ENCODE data around the gene GDF2.

Gene GDF2

DNA sequence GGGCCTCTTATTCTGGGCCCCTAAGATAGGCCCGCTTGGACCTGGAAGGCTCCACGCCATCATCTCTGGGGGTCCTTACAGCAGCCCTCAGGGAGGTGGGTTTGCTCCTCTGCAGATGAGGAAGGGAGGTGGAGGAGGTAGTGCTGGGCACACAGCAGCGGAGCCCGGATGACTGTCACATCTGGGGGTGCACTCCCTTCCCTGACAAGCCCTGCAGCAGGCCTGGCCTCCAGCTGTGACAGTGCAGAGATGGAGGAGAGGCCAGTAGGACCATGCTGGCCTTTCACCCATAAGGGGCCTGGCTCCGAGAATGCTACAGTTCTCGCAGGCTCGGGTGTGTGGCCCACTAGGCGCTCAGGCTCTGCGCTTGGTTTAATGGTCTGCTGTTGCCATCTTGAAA is 9.2 kb downstream of the GDF2 start:
- H3K36me3 ChIP-seq (ENCODE audit: control insufficient read depth, insufficient read depth, low read length): no peaks in the 10 kb centered on the region
- no peaks in the 10 kb centered on the region for H3K27me3 ChIP-seq (replicated peaks; ENCODE audit: control insufficient read depth, insufficient read depth, low read length, poor library complexity, severe bottlenecking)
- H3K4me1 ChIP-seq (ENCODE audit: control insufficient read depth, insufficient read depth, low read length, poor library complexity, severe bottlenecking): no peaks in the 10 kb centered on the region
- no peak overlapping the region for H3K4me3 ChIP-seq (ENCODE audit: insufficient read depth, low read depth, low read length, poor library complexity, severe bottlenecking)
- no peak for DNase-seq
- no peaks in the 10 kb centered on the region for H3K9me3 ChIP-seq (ENCODE audit: control insufficient read depth, low read length)
- H3K27ac ChIP-seq (ENCODE audit: insufficient read depth, low read length, poor library complexity, severe bottlenecking): no peak overlapping the region

DNA sequence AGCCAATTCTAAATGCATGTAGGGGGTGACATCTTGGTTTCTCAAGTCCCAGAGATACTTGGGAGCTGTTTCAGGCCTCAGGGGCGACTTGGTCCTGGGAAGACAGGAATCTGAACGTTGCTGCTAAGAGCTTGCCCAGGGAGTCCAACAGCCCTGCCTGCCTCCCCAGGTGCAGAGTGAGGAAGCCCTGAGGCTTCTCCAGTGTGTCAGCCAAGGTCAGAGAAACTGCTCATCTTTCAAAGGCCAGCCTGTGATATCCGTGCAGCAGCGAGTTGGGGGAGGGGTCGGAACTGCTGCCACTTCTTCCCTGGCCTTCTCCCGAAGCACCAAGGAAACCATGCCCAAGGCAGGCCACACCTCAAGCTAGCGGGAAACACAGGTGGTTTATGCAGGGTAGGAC is 9.7 kb downstream of the GDF2 start:
- H3K9me3 ChIP-seq (ENCODE audit: control insufficient read depth, low read length): no peaks in the 10 kb centered on the region
- no peaks in the 10 kb centered on the region for H3K4me1 ChIP-seq (ENCODE audit: control insufficient read depth, insufficient read depth, low read length, poor library complexity, severe bottlenecking)
- no peak overlapping the region for H3K4me3 ChIP-seq (ENCODE audit: insufficient read depth, low read depth, low read length, poor library complexity, severe bottlenecking)
- no peak for DNase-seq
- no peaks in the 10 kb centered on the region for H3K27me3 ChIP-seq (replicated peaks; ENCODE audit: control insufficient read depth, insufficient read depth, low read length, poor library complexity, severe bottlenecking)
- no peaks in the 10 kb centered on the region for H3K36me3 ChIP-seq (ENCODE audit: control insufficient read depth, insufficient read depth, low read length)
- no peak overlapping the region for H3K27ac ChIP-seq (ENCODE audit: insufficient read depth, low read length, poor library complexity, severe bottlenecking)

DNA sequence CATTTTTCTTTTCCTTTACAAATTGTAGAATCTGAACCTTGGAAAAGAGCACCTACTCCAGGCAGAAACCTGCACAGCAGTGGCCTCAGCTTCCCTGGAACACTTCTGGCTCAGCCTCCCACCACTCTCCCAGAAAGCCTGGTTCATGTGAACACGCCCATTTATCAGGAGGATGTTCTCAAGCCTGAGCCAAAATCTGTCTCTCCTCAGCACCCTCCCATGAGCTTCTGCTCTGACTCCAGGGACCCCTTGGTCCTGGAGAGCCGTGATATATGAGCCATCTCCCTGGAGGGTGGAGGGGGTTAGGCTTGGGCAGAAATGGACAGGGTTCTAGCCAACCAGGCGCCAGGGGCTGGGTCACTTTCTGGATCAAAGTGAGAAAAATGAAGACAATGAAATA is 10.1 kb downstream of the GDF2 start:
- Histone ChIP-seq H3K4me1 (ENCODE audit: control insufficient read depth, insufficient read depth, low read length, poor library complexity, severe bottlenecking) (no peaks in the 10 kb centered on the region), H3K27me3 (replicated peaks; ENCODE audit: control insufficient read depth, insufficient read depth, low read length, poor library complexity, severe bottlenecking) (no peaks in the 10 kb centered on the region), H3K4me3 (ENCODE audit: insufficient read depth, low read depth, low read length, poor library complexity, severe bottlenecking) (no peak overlapping the region), H3K36me3 (ENCODE audit: control insufficient read depth, insufficient read depth, low read length) (no peaks in the 10 kb centered on the region), H3K27ac (ENCODE audit: insufficient read depth, low read length, poor library complexity, severe bottlenecking) (no peak overlapping the region), H3K9me3 (ENCODE audit: control insufficient read depth, low read length) (no peaks in the 10 kb centered on the region)
- no peak for DNase-seq

DNA sequence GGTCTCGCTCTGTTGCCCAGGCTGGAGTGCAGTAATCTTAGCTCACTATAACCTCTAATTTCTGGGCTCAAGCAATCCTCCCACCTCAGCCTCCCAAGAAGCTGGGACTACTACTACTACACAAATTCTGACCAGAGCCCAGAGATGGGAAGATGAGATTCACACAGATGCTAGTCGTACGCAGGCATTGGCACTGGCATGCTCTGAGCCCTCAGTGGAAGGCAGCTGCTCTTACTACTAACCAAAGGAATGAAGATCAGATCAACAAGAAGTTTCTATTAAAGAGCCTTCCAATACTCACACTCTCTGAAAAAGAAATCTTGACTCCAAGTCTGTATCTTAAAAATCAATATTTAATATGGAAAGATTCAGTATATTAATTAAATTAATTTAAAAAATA is 10.7 kb downstream of the GDF2 start:
- Histone ChIP-seq H3K36me3 (ENCODE audit: control insufficient read depth, insufficient read depth, low read length) (no peaks in the 10 kb centered on the region), H3K27ac (ENCODE audit: insufficient read depth, low read length, poor library complexity, severe bottlenecking) (no peak overlapping the region), H3K4me1 (ENCODE audit: control insufficient read depth, insufficient read depth, low read length, poor library complexity, severe bottlenecking) (no peaks in the 10 kb centered on the region), H3K4me3 (ENCODE audit: insufficient read depth, low read depth, low read length, poor library complexity, severe bottlenecking) (no peak overlapping the region), H3K9me3 (ENCODE audit: control insufficient read depth, low read length) (no peaks in the 10 kb centered on the region), H3K27me3 (replicated peaks; ENCODE audit: control insufficient read depth, insufficient read depth, low read length, poor library complexity, severe bottlenecking) (no peaks in the 10 kb centered on the region)
- no peak for DNase-seq

DNA sequence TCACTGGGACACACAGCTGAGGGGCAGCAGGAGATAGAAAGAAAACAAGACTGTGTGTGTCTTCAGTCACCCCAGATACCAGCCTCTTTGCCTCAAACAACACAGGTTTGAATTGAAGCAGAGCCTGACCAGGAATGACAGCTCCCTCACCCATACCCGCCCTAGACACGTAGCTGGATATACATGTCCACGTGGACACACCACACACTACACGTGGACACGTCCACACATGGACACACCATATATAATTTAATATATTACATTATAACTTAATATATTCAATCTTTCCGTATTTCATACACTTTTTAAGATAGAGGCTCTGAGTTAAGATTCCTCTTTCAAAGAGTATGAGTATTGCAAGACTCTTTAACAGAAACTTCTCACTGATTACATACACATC is 11.3 kb downstream of the GDF2 start:
- Histone ChIP-seq H3K27me3 (replicated peaks; ENCODE audit: control insufficient read depth, insufficient read depth, low read length, poor library complexity, severe bottlenecking) (no peaks in the 10 kb centered on the region), H3K4me1 (ENCODE audit: control insufficient read depth, insufficient read depth, low read length, poor library complexity, severe bottlenecking) (no peaks in the 10 kb centered on the region), H3K36me3 (ENCODE audit: control insufficient read depth, insufficient read depth, low read length) (no peaks in the 10 kb centered on the region), H3K9me3 (ENCODE audit: control insufficient read depth, low read length) (no peaks in the 10 kb centered on the region), H3K4me3 (ENCODE audit: insufficient read depth, low read depth, low read length, poor library complexity, severe bottlenecking) (no peak overlapping the region), H3K27ac (ENCODE audit: insufficient read depth, low read length, poor library complexity, severe bottlenecking) (no peak overlapping the region)
- DNase-seq: no peak

DNA sequence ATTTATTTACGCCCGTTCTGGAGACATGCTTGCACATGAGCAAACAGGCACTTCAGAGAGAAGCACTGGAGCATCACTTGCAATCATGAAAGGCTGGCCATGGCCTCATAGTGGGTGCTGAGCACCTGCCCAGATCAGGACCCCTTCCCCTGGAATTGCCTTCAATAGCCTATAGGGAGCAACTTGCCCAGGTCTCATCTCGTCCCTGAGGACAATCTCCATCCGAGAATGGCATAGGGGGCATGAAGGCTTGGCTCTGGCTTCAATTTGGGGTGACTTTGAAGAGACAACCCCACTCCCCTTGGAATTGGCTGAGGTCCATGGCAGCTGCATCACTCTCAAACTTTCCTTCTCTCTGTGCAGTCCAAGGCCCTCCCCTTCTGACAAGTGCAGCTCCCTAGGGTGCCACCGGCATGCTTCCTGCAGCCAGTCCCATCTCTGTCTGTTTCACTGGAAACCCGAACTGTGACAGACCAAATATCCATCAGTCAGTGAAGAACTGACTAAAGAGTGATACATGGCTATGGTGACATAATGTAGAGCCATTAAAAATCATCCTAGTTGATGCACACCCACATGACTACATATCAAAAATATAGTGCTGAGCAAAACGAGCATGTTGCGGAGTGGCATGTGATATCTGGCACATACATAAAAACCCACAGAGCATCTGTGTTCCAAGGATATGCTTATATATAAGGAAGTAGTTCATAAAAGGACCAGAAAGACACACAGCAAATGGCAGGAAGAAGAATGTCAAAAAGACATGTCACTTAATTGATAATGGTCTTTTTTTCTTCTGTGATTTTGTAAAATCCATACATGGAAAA is 12.4 kb downstream of the GDF2 start:
- Histone ChIP-seq H3K9me3 (ENCODE audit: control insufficient read depth, low read length) (no peaks in the 10 kb centered on the region), H3K4me1 (ENCODE audit: control insufficient read depth, insufficient read depth, low read length, poor library complexity, severe bottlenecking) (no peaks in the 10 kb centered on the region), H3K4me3 (ENCODE audit: insufficient read depth, low read depth, low read length, poor library complexity, severe bottlenecking) (no peak overlapping the region), H3K27me3 (replicated peaks; ENCODE audit: control insufficient read depth, insufficient read depth, low read length, poor library complexity, severe bottlenecking) (no peaks in the 10 kb centered on the region), H3K36me3 (ENCODE audit: control insufficient read depth, insufficient read depth, low read length) (no peaks in the 10 kb centered on the region), H3K27ac (ENCODE audit: insufficient read depth, low read length, poor library complexity, severe bottlenecking) (no peak overlapping the region)
- DNase-seq: no peak

DNA sequence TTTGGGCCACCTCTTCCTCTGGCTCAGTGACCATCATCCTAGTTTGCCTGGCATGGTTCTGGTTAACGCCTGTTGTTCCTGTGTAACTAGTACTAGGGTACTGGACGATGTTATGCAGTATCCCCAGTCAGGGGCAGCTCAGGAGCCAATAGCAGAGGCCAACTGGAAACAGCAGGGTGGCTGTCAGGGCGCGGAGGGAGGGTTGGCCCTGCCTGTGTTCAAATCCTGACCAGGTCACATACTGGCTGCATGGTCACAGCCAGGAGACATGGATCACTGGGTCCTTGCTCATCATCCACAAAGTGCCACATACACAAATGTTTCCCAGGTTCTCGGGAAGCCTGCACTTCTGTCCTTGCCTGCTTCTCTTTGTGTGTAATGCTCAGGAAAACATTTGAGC is 13.7 kb downstream of the GDF2 start:
- H3K27me3 ChIP-seq (replicated peaks; ENCODE audit: control insufficient read depth, insufficient read depth, low read length, poor library complexity, severe bottlenecking): no peaks in the 10 kb centered on the region

DNA sequence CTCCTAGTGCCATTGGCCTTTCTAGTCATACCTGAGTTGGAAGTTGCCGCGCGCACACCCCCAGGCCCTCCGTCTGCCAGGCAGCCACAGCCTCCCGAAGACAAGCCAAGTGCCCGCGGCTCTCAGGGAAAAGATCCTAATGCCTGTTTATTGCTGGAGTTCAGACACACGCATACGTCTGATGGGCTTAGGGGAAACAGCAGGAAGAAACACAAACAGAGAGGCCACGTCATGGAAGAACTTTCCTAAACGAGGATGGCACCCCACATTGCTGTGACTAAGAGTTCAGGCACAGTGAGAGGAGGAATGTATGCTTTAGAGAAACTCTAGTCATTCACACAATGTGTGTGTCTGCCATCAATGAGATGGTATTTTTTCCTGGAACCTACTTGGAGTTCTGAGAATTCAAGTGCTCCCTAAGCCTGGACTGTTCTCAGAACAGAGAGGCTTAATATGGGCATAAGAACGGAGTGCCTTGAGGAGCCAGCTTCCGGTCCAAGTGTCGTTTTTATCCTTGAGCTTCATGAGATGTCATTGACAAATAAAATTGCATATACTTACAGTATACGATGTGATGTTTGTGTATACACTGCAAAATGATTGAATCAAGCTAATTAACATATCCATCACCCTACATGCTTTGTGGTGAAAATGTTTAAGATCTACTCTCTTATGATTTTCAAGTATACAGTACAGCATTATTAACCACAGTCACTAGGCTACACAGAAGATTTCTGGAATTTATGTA is 14.3 kb downstream of the GDF2 start:
- no peaks in the 10 kb centered on the region for H3K27me3 ChIP-seq (replicated peaks; ENCODE audit: control insufficient read depth, insufficient read depth, low read length, poor library complexity, severe bottlenecking)
- no peak overlapping the region for H3K27ac ChIP-seq (ENCODE audit: insufficient read depth, low read length, poor library complexity, severe bottlenecking)
- no peaks in the 10 kb centered on the region for H3K36me3 ChIP-seq (ENCODE audit: control insufficient read depth, insufficient read depth, low read length)
- DNase-seq: no peak
- no peak overlapping the region for H3K4me3 ChIP-seq (ENCODE audit: insufficient read depth, low read depth, low read length, poor library complexity, severe bottlenecking)
- H3K9me3 ChIP-seq (ENCODE audit: control insufficient read depth, low read length): no peaks in the 10 kb centered on the region
- H3K4me1 ChIP-seq (ENCODE audit: control insufficient read depth, insufficient read depth, low read length, poor library complexity, severe bottlenecking): no peaks in the 10 kb centered on the region

More for the DNA sequence above, 13.7 kb downstream of the GDF2 start:
- H3K9me3 ChIP-seq (ENCODE audit: control insufficient read depth, low read length): no peaks in the 10 kb centered on the region
- no peak overlapping the region for H3K27ac ChIP-seq (ENCODE audit: insufficient read depth, low read length, poor library complexity, severe bottlenecking)
- DNase-seq: no peak
- H3K36me3 ChIP-seq (ENCODE audit: control insufficient read depth, insufficient read depth, low read length): no peaks in the 10 kb centered on the region
- no peak overlapping the region for H3K4me3 ChIP-seq (ENCODE audit: insufficient read depth, low read depth, low read length, poor library complexity, severe bottlenecking)
- no peaks in the 10 kb centered on the region for H3K4me1 ChIP-seq (ENCODE audit: control insufficient read depth, insufficient read depth, low read length, poor library complexity, severe bottlenecking)

DNA sequence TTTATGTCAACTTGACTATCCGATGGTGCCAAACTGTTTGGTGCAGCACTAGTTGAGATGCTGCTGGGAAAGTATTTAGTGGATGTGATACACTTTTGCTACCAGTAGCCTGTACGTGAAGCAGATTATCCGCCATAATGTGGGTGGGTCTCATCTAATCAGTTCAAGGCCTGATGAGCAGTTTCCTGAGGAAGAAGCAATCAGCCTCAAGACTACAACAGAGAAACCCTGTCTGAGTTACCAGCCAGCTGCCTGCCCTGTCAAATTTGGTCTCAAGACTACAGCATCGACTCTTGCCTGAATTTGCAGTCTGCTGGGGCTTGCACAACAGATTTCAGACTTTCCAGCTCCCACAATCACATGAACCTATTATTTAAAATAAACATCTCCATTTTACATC is 15.1 kb downstream of the GDF2 start:
- no peak overlapping the region for H3K27ac ChIP-seq (ENCODE audit: insufficient read depth, low read length, poor library complexity, severe bottlenecking)
- no peak overlapping the region for H3K4me3 ChIP-seq (ENCODE audit: insufficient read depth, low read depth, low read length, poor library complexity, severe bottlenecking)
- H3K27me3 ChIP-seq (replicated peaks; ENCODE audit: control insufficient read depth, insufficient read depth, low read length, poor library complexity, severe bottlenecking): no peaks in the 10 kb centered on the region
- DNase-seq: no peak
- no peaks in the 10 kb centered on the region for H3K9me3 ChIP-seq (ENCODE audit: control insufficient read depth, low read length)
- no peaks in the 10 kb centered on the region for H3K4me1 ChIP-seq (ENCODE audit: control insufficient read depth, insufficient read depth, low read length, poor library complexity, severe bottlenecking)
- no peaks in the 10 kb centered on the region for H3K36me3 ChIP-seq (ENCODE audit: control insufficient read depth, insufficient read depth, low read length)

DNA sequence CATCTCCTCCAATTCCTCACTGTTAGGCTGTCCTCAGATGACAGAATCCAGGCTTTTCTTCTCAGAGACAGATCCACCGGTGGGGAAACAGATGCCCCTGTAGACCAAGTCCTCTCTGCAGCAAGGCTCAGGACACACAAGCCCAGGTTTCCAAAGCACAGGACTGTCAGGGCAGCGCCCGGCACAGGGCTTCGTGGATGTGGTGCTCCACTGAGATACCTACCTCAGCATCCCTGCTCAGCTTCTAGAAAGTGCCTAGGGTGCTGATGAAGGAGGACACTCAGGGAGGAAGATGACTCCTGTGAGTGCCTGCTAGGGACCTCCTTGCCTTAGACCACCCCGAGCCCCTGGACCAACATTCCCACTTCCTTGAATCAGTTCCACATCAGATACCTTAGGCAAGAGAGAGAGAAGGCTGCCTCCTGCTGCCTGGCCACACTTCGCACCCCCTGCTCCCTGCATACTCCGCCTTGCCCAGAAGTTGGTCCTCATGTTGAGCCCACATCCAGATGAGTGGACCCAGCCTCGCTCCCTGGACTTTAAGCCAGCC is 17.0 kb downstream of the GDF2 start:
- Histone ChIP-seq H3K27ac (ENCODE audit: insufficient read depth, low read length, poor library complexity, severe bottlenecking) (no peak overlapping the region), H3K36me3 (ENCODE audit: control insufficient read depth, insufficient read depth, low read length) (no peaks in the 10 kb centered on the region), H3K27me3 (replicated peaks; ENCODE audit: control insufficient read depth, insufficient read depth, low read length, poor library complexity, severe bottlenecking) (no peaks in the 10 kb centered on the region), H3K9me3 (ENCODE audit: control insufficient read depth, low read length) (no peaks in the 10 kb centered on the region), H3K4me3 (ENCODE audit: insufficient read depth, low read depth, low read length, poor library complexity, severe bottlenecking) (no peak overlapping the region), H3K4me1 (ENCODE audit: control insufficient read depth, insufficient read depth, low read length, poor library complexity, severe bottlenecking) (no peaks in the 10 kb centered on the region)
- no peak for DNase-seq
